WTC11 (cell line): ENCODE results near the gene RGMB. TPM values are rescaled to one million over a fixed set of nuclear protein-coding genes. Genes with fewer than 3 reads are reported as not detected.

Experiments used
- ATAC-seq: fragments of 200-7000 bp; cut with Tn5 transposase; 2 replicates; pipeline ENCODE4 v1.10.0; 2021; ENCODE audit warnings: mild to moderate bottlenecking, moderate library complexity
- CTCF ChIA-PET: fragments of 300-600 bp; sonication (Branson Sonifier 250); formaldehyde crosslinking; loops from one replicate; lab custom pipeline; 2021; ENCODE audit warnings: antibody characterized with exemption; lab: Charles Lee
- POLR2A ChIA-PET: fragments of 350-600 bp; sonication (Branson Sonifier 250); formaldehyde crosslinking; loops from one replicate; lab custom pipeline; 2021; ENCODE audit warnings: antibody characterized with exemption; lab: Charles Lee
- DNase-seq: peaks from one replicate; pipeline ENCODE4 v3.0.0; 2021; ENCODE audit warnings: low spot score
- H3K27ac Mint-ChIP-seq: 2 replicates; pipeline ENCODE4 v1.8.0; 2021; ENCODE audit warnings: mixed read lengths
- H3K27me3 Mint-ChIP-seq: 2 replicates; pipeline ENCODE4 v1.8.0; 2021; ENCODE audit warnings: low read depth, mild to moderate bottlenecking, moderate library complexity, mixed read lengths
- H3K36me3 Mint-ChIP-seq: 2 replicates; pipeline ENCODE4 v1.8.0; 2021; ENCODE audit warnings: mixed read lengths
- H3K4me1 Mint-ChIP-seq: 2 replicates; pipeline ENCODE4 v1.8.0; 2022; ENCODE audit warnings: mixed read lengths
- H3K4me3 Mint-ChIP-seq: 2 replicates; pipeline ENCODE4 v1.8.0; 2021; ENCODE audit warnings: mild to moderate bottlenecking, moderate library complexity, mixed read lengths
- H3K9me3 Mint-ChIP-seq: 2 replicates; pipeline ENCODE4 v1.8.0; 2021; ENCODE audit warnings: mixed read lengths
- AR ChIP-seq: fragments of 250-450 bp; sonication (Bioruptor Pico); IDR thresholded peaks from 2 replicates; pipeline ENCODE4 v1.9.0; 2021; ENCODE audit warnings: mild to moderate bottlenecking
- ARID4B ChIP-seq: sonication (generic); formaldehyde crosslinking; IDR thresholded peaks from 2 replicates; pipeline ENCODE4 v1.8.0; 2023; ENCODE audit warnings: missing genetic modification reagents, mild to moderate bottlenecking, borderline replicate concordance
- ELF4 ChIP-seq: sonication (generic); formaldehyde crosslinking; IDR thresholded peaks from 2 replicates; pipeline ENCODE4 v1.8.1; 2022; ENCODE audit warnings: low read depth, mild to moderate bottlenecking, moderate library complexity, missing genetic modification reagents
- ESRRA ChIP-seq: sonication (generic); formaldehyde crosslinking; IDR thresholded peaks from 2 replicates; pipeline ENCODE4 v1.8.1; 2022; ENCODE audit warnings: mild to moderate bottlenecking, missing genetic modification reagents, borderline replicate concordance
- FOXJ3 ChIP-seq: sonication (generic); formaldehyde crosslinking; IDR thresholded peaks from 2 replicates; pipeline ENCODE4 v1.9.0; 2021; ENCODE audit warnings: missing genetic modification reagents, mild to moderate bottlenecking, borderline replicate concordance
- FOXK1 ChIP-seq: sonication (generic); formaldehyde crosslinking; IDR thresholded peaks from 2 replicates; pipeline ENCODE4 v1.8.0; 2022; ENCODE audit warnings: mild to moderate bottlenecking, moderate library complexity, missing genetic modification reagents
- FOXP4 ChIP-seq: sonication (generic); formaldehyde crosslinking; IDR thresholded peaks from 2 replicates; pipeline ENCODE4 v1.8.0; 2022; ENCODE audit warnings: mild to moderate bottlenecking, missing genetic modification reagents
- IRF1 ChIP-seq: sonication (generic); formaldehyde crosslinking; IDR thresholded peaks from 2 replicates; pipeline ENCODE4 v1.8.0; 2023; ENCODE audit warnings: missing genetic modification reagents
- NR2C2 ChIP-seq: sonication (generic); formaldehyde crosslinking; IDR thresholded peaks from 2 replicates; pipeline ENCODE4 v1.8.0; 2022; ENCODE audit warnings: mild to moderate bottlenecking, missing genetic modification reagents
- NR3C1 ChIP-seq: sonication (generic); formaldehyde crosslinking; conservative IDR thresholded peaks from 2 replicates; pipeline ENCODE4 v1.8.1; 2023; ENCODE audit warnings: low read depth, mild to moderate bottlenecking, missing genetic modification reagents
- STAT6 ChIP-seq: sonication (generic); formaldehyde crosslinking; conservative IDR thresholded peaks from 2 replicates; pipeline ENCODE4 v1.8.1; 2023; ENCODE audit warnings: mild to moderate bottlenecking, low read depth, missing genetic modification reagents, moderate library complexity
- USF2 ChIP-seq: sonication (generic); formaldehyde crosslinking; IDR thresholded peaks from 2 replicates; pipeline ENCODE4 v1.8.1; 2023; ENCODE audit warnings: mild to moderate bottlenecking, missing genetic modification reagents, moderate library complexity
- ZNF138 ChIP-seq: sonication (generic); formaldehyde crosslinking; conservative IDR thresholded peaks from 2 replicates; pipeline ENCODE4 v1.8.1; 2022; ENCODE audit warnings: mild to moderate bottlenecking, moderate library complexity, missing genetic modification reagents
- ZNF219 ChIP-seq: sonication (generic); formaldehyde crosslinking; IDR thresholded peaks from 2 replicates; pipeline ENCODE4 v1.8.0; 2023; ENCODE audit warnings: missing genetic modification reagents, mild to moderate bottlenecking, borderline replicate concordance
- ZNF232 ChIP-seq: sonication (generic); formaldehyde crosslinking; IDR thresholded peaks from 2 replicates; pipeline ENCODE4 v1.8.0; 2022; ENCODE audit warnings: mild to moderate bottlenecking, missing genetic modification reagents
- ZNF396 ChIP-seq: fragments of 250-450 bp; sonication (Bioruptor Pico); IDR thresholded peaks from 2 replicates; pipeline ENCODE4 v1.8.0; 2021; ENCODE audit warnings: mild to moderate bottlenecking, moderate library complexity, borderline replicate concordance
- ZNF425 ChIP-seq: fragments of 250-450 bp; sonication (Bioruptor Pico); conservative IDR thresholded peaks from 2 replicates; pipeline ENCODE4 v1.9.0; 2021; ENCODE audit warnings: mild to moderate bottlenecking
- ZNF671 ChIP-seq: fragments of 250-450 bp; sonication (Bioruptor Pico); IDR thresholded peaks from 2 replicates; pipeline ENCODE4 v1.8.0; 2021; ENCODE audit warnings: mild to moderate bottlenecking
- total RNA-seq: library from RNA; stranded (reverse); gene quantifications from 3 replicates; pipeline ENCODE4 v1.2.3, GENCODE V29; 2021

RGMB gene
- total RNA-seq, 1 experiment from 2014 or later: 33.0 TPM

GRCh38 chr5:98825582-98826375 lies 52.3 kb downstream of the RGMB start:
- H3K4me3 Mint-ChIP-seq: no peak overlapping the region
- H3K36me3 Mint-ChIP-seq: peaks cover 13% of the 10 kb centered on the region
- ATAC-seq (no peak), DNase-seq (no peak)
- H3K9me3 Mint-ChIP-seq: peaks cover 24% of the 10 kb centered on the region
- CTCF ChIA-PET: no interaction called here
- POLR2A ChIA-PET: no interaction called here
- H3K27ac Mint-ChIP-seq: no peak overlapping the region
- peaks cover 6% of the 10 kb centered on the region; the same call in 1 of the 2 replicates for H3K4me1 Mint-ChIP-seq
- H3K27me3 Mint-ChIP-seq: no peaks in the 10 kb centered on the region
- TF ChIP-seq NR3C1 (CRISPR knock-in tag): no peak
- TF ChIP-seq STAT6: no peak
- no peak for TF ChIP-seq ZNF425
- TF ChIP-seq FOXP4 (CRISPR knock-in tag): no peak
- TF ChIP-seq ZNF671: no peak
- TF ChIP-seq FOXJ3: no peak
- no peak for TF ChIP-seq NR2C2
- no peak for TF ChIP-seq ZNF396 (CRISPR knock-in tag)
- TF ChIP-seq ZNF232 (CRISPR knock-in tag): no peak
- TF ChIP-seq ARID4B (CRISPR knock-in tag): no peak
- TF ChIP-seq USF2 (CRISPR knock-in tag): no peak
- no peak for TF ChIP-seq IRF1 (CRISPR knock-in tag)
- TF ChIP-seq FOXK1 (CRISPR knock-in tag): no peak
- TF ChIP-seq ZNF138: no peak
- no peak for TF ChIP-seq ZNF219
- TF ChIP-seq AR (CRISPR knock-in tag): no peak
- no peak for TF ChIP-seq ELF4
- no peak for TF ChIP-seq ESRRA (CRISPR knock-in tag)
